GM23248 (cell line): ENCODE measurements around the gene HSD17B4. TPM values are rescaled to one million over a fixed set of nuclear protein-coding genes. Genes with fewer than 3 reads are reported as not detected.

Source experiments
- DNase-seq: peaks from one replicate; pipeline ENCODE4 v3.0.0-alpha.2; 2015
- H2AFZ ChIP-seq: fragments of 200-600 bp; sonication (generic); 2 replicates; pipeline ENCODE4 v1.6.1; 2016; ENCODE audit warnings: antibody characterized with exemption
- H3F3A ChIP-seq: fragments of 200-600 bp; sonication (generic); 2 replicates; pipeline ENCODE4 v1.6.1; 2016; ENCODE audit warnings: mild to moderate bottlenecking, antibody characterized with exemption, mixed run types; ENCODE audit not compliant: insufficient read depth
- H3K27ac ChIP-seq: fragments of 200-600 bp; sonication (generic); 2 replicates; pipeline ENCODE4 v1.5.1; 2016; ENCODE audit warnings: mild to moderate bottlenecking
- H3K27me3 ChIP-seq: fragments of 200-600 bp; sonication (generic); replicated peaks from 2 replicates; pipeline ENCODE4 v1.6.1; 2016; ENCODE audit warnings: mild to moderate bottlenecking; ENCODE audit not compliant: insufficient read depth
- H3K36me3 ChIP-seq: fragments of 200-600 bp; sonication (generic); 2 replicates; pipeline ENCODE4 v1.6.1; 2016; ENCODE audit warnings: low read depth, mild to moderate bottlenecking
- H3K4me1 ChIP-seq: fragments of 200-600 bp; sonication (generic); 2 replicates; pipeline ENCODE4 v1.6.1; 2016; ENCODE audit warnings: mild to moderate bottlenecking; ENCODE audit not compliant: insufficient read depth
- H3K4me2 ChIP-seq: fragments of 200-600 bp; sonication (generic); one replicate; pipeline ENCODE4 v1.6.1; 2016; ENCODE audit warnings: mild to moderate bottlenecking; ENCODE audit not compliant: unreplicated experiment
- H3K4me3 ChIP-seq: fragments of 200-600 bp; sonication (generic); 2 replicates; pipeline ENCODE4 v1.5.1; 2016; ENCODE audit warnings: mild to moderate bottlenecking
- H3K79me2 ChIP-seq: fragments of 200-600 bp; sonication (generic); 2 replicates; pipeline ENCODE4 v1.6.1; 2016; ENCODE audit warnings: mild to moderate bottlenecking; ENCODE audit not compliant: insufficient read depth
- H3K9ac ChIP-seq: fragments of 200-600 bp; sonication (generic); 2 replicates; pipeline ENCODE4 v1.6.1; 2016; ENCODE audit warnings: mild to moderate bottlenecking
- H3K9me2 ChIP-seq: fragments of 200-600 bp; sonication (generic); 2 replicates; pipeline ENCODE4 v1.6.1; 2016; ENCODE audit warnings: mixed run types, mild to moderate bottlenecking, moderate library complexity; ENCODE audit not compliant: insufficient read depth
- H3K9me3 ChIP-seq: fragments of 200-600 bp; sonication (generic); one replicate; pipeline ENCODE4 v1.6.1; 2017; ENCODE audit warnings: low read depth
- H4K20me1 ChIP-seq: fragments of 200-600 bp; sonication (generic); 2 replicates; pipeline ENCODE4 v1.6.0; 2016; ENCODE audit not compliant: insufficient read depth
- EZH2 ChIP-seq: fragments of 200-600 bp; sonication (generic); IDR thresholded peaks from 2 replicates; pipeline ENCODE4 v1.6.1; 2018; ENCODE audit warnings: antibody characterized with exemption, mild to moderate bottlenecking; ENCODE audit not compliant: insufficient read depth, poor library complexity, severe bottlenecking
- EZH2phosphoT487 ChIP-seq: fragments of 200-600 bp; sonication (generic); IDR thresholded peaks from 2 replicates; pipeline ENCODE4 v1.6.1; 2018; ENCODE audit warnings: antibody characterized with exemption, moderate library complexity, mild to moderate bottlenecking, low read depth; ENCODE audit not compliant: insufficient read depth
- WGBS, 2 experiments: methylation state at CpG; one replicate each; pipeline ENCODE4 v1.1.6; 2015 to 2017; ENCODE audit warnings: low lambda C conversion rate in 2 of 2, low coverage in 1 of 2; ENCODE audit errors: missing lambda C conversion rate in 2 of 2; 5-methylcytosine and 5-hydroxymethylcytosine counted together
- in situ Hi-C: fragments of 300-500 bp; cut with MboI; formaldehyde crosslinking; loops from 2 replicates; pipeline ENCODE4 v1.15.0; 2020
- polyA plus RNA-seq: library from polyadenylated mRNA; unstranded; fragments of >200 nt; fragmentation: Nextera tagmentation; extraction: Ambion mirVana; gene quantifications from 2 replicates; pipeline ENCODE4 v1.2.1, GENCODE V29; 2016
- total RNA-seq: library from RNA; depleted of rRNA; stranded (reverse); fragments of >200 nt; shearing (Covaris generic); gene quantifications from 2 replicates; pipeline ENCODE4 v1.2.3, GENCODE V29; 2014

Gene HSD17B4
- total and polyA plus RNA-seq, 2 experiments from 2014 or later, result 55.8 to 86.5 TPM

DNA sequence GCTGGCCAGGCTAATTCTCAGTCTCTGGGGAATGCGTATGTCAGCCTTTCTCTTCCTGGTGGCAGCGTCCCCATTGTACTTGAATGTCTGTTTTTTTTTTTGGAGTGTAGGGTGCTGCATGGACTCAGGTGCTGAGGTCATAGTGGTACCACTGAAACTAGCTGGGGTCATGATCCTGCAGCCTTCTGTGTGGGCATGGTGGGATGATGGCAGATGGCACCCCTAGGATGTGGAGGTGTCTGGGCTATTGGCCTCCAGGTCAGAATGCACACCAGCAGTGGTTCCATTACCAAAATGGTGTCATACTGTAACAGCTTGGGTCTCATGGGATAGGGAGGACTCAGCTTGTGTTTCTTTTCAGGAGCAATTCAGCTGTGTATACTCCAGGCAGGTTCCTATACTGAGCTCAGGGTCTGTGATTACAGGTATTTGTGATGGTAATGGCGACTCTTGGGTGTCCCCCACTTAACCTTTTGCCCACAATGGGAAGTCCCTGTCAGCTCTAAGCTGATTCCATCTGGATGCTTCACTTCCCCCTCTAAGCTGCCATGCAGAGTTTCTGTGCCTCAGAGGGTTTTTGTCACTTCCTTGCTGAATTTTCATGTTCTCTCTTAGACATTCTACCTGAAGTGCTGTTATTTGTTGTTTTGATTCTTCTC, 17.9 kb downstream of the HSD17B4 start:
- H3K9ac ChIP-seq, result no peak overlapping the region
- H3K9me3 ChIP-seq, result no peaks in the 10 kb centered on the region
- H3K27ac ChIP-seq, result no peak overlapping the region
- H4K20me1 ChIP-seq, result no peaks in the 10 kb centered on the region
- peaks cover 3% of the 10 kb centered on the region; the same call in 1 of the 2 replicates for H3K4me1 ChIP-seq
- no peak overlapping the region for H3K4me3 ChIP-seq
- in situ Hi-C loops, result loop anchor here (25.0 kb wide), 2 partner anchors 992 to 1342 kb away; partner anchors contain the start of gene PRR16
- H3K79me2 ChIP-seq, result peaks cover 32% of the 10 kb centered on the region; the same call in 1 of the 2 replicates
- H3F3A ChIP-seq, result no peaks in the 10 kb centered on the region
- no peaks in the 10 kb centered on the region for H3K9me2 ChIP-seq
- no peak overlapping the region for H3K4me2 ChIP-seq
- DNase-seq, result no peak
- H2AFZ ChIP-seq, result no peak overlapping the region
- no peaks in the 10 kb centered on the region for H3K36me3 ChIP-seq
- TF ChIP-seq EZH2, result no peak
- no peaks in the 10 kb centered on the region for H3K27me3 ChIP-seq
- WGBS, 2 experiments, result 67 to 73% methylated on average over 3 of the region's 3 CpGs

DNA sequence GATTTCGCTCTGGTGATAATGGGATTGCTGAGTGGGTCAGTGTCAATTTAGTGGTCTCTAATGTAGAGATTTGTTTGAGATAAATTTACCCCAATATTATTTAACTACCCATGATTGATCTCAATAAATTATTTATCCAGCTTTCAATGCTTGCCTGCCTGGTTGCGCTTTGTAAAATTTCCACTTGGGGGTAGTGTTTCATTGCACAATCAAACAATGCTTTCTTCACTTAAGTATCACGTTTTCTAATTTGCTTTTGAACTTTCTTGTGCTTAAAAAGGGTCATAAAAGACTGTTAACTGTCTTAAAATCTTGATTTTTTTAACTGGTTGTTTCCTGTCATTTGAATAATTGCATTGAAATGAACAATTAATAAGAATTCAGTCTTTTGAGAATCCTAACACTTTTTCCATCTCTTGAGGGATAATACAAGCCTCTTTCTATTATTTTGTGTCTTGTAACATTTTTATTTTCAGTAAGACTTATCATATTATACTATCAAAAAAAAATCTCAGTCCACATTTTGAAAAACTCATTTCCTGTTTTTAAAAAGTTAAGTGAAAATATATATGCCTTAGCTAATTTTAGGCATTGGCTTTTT, 18.7 kb downstream of the HSD17B4 start:
- Histone ChIP-seq H3F3A (no peaks in the 10 kb centered on the region), H3K4me3 (no peak overlapping the region), H3K27ac (no peak overlapping the region), H3K4me2 (no peak overlapping the region), H3K36me3 (no peaks in the 10 kb centered on the region), H3K27me3 (no peaks in the 10 kb centered on the region), H3K9me2 (no peaks in the 10 kb centered on the region), H4K20me1 (no peaks in the 10 kb centered on the region), H2AFZ (peak overlapping the region; percentile 53; the same call in 1 of the 2 replicates), H3K9ac (no peak overlapping the region), H3K9me3 (no peaks in the 10 kb centered on the region), H3K4me1 (peaks cover 3% of the 10 kb centered on the region; the same call in 1 of the 2 replicates), H3K79me2 (peaks cover 25% of the 10 kb centered on the region; the same call in 1 of the 2 replicates)
- TF ChIP-seq EZH2 (no peak), EZH2phosphoT487 (no peak)
- peak; percentile 56 for DNase-seq
- in situ Hi-C loops, result loop anchor here (25.0 kb wide), 2 partner anchors 991 to 1341 kb away; partner anchors contain the start of gene PRR16
- WGBS, 2 experiments, result 53% methylated on average over 3 of the region's 3 CpGs

DNA sequence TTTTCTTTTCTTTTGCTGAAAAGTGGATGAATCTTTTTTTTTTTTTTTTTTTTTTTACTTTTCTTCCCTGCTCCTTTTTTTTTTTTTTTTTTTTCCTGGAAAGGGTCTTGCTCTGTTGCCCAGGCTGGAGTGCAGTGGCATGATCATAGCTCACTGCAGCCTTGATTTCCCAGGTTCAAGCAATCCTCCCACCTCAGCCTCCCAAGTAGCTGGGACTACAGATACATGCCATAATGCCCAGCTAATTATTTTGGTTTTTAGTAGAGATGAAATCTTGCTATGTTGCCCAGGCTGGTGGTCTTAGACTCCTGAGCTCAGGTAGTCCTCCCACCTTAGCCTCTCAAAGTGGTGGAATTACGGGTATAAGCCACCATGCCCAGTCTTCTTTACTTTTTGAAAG, 20.9 kb downstream of the HSD17B4 start:
- H4K20me1 ChIP-seq, result no peaks in the 10 kb centered on the region
- H3K4me1 ChIP-seq, result peaks cover 3% of the 10 kb centered on the region; the same call in 1 of the 2 replicates
- no peaks in the 10 kb centered on the region for H3K9me2 ChIP-seq
- no peaks in the 10 kb centered on the region for H3K27me3 ChIP-seq
- H2AFZ ChIP-seq, result no peak overlapping the region
- DNase-seq, result no peak
- H3K9ac ChIP-seq, result no peak overlapping the region
- in situ Hi-C loops, result loop anchor here (25.0 kb wide), 2 partner anchors 989 to 1339 kb away; partner anchors contain the start of gene PRR16
- no peaks in the 10 kb centered on the region for H3F3A ChIP-seq
- peaks cover 6% of the 10 kb centered on the region; the same call in 1 of the 2 replicates for H3K36me3 ChIP-seq
- no peak overlapping the region for H3K4me2 ChIP-seq
- H3K4me3 ChIP-seq, result no peak overlapping the region
- H3K79me2 ChIP-seq, result peaks cover 10% of the 10 kb centered on the region; the same call in 1 of the 2 replicates
- H3K9me3 ChIP-seq, result no peaks in the 10 kb centered on the region
- TF ChIP-seq EZH2phosphoT487, result no peak
- TF ChIP-seq EZH2, result no peak
- WGBS, 2 experiments, result 93 to 100% methylated on average over 1 of the region's 1 CpG
- no peak overlapping the region for H3K27ac ChIP-seq

DNA sequence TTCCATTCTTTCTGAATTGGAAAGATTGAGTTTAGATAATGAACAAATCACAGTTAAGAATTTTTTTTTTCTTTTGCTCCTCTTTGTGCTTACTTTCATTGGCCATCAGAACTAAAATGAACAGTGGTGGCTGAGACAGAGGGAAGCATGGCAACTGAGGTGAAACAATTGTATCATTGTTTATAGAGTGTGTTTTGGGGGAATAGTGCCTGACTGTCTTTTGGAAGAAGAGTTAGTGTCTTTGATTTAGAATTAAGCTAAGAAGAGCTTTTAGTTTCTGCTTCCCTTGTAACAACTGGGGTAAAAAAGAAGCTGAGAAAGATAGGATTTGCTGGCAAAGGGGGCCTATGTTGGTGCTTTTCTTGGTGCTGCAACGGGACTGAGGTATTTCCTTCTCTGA, 24.0 kb downstream of the HSD17B4 start:
- Histone ChIP-seq H3K4me2 (no peak overlapping the region), H3K27me3 (no peaks in the 10 kb centered on the region), H4K20me1 (no peaks in the 10 kb centered on the region), H3K9me2 (no peaks in the 10 kb centered on the region), H3K27ac (no peak overlapping the region), H3K9ac (no peak overlapping the region), H3F3A (no peaks in the 10 kb centered on the region), H3K9me3 (no peaks in the 10 kb centered on the region), H3K4me1 (no peaks in the 10 kb centered on the region), H3K4me3 (no peak overlapping the region), H3K79me2 (no peaks in the 10 kb centered on the region; the same call in 1 of the 2 replicates), H3K36me3 (peaks cover 8% of the 10 kb centered on the region; the same call in 1 of the 2 replicates), H2AFZ (no peak overlapping the region)
- in situ Hi-C loops, result no loop called here
- TF ChIP-seq EZH2phosphoT487, result no peak
- TF ChIP-seq EZH2, result no peak
- no peak for DNase-seq
- 100% methylated on average over 1 of the region's 1 CpG for WGBS, 2 experiments
